ENCODE measurements around the gene ARRDC4.

The ARRDC4 gene, protein sequence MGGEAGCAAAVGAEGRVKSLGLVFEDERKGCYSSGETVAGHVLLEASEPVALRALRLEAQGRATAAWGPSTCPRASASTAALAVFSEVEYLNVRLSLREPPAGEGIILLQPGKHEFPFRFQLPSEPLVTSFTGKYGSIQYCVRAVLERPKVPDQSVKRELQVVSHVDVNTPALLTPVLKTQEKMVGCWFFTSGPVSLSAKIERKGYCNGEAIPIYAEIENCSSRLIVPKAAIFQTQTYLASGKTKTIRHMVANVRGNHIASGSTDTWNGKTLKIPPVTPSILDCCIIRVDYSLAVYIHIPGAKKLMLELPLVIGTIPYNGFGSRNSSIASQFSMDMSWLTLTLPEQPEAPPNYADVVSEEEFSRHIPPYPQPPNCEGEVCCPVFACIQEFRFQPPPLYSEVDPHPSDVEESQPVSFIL

DNA sequence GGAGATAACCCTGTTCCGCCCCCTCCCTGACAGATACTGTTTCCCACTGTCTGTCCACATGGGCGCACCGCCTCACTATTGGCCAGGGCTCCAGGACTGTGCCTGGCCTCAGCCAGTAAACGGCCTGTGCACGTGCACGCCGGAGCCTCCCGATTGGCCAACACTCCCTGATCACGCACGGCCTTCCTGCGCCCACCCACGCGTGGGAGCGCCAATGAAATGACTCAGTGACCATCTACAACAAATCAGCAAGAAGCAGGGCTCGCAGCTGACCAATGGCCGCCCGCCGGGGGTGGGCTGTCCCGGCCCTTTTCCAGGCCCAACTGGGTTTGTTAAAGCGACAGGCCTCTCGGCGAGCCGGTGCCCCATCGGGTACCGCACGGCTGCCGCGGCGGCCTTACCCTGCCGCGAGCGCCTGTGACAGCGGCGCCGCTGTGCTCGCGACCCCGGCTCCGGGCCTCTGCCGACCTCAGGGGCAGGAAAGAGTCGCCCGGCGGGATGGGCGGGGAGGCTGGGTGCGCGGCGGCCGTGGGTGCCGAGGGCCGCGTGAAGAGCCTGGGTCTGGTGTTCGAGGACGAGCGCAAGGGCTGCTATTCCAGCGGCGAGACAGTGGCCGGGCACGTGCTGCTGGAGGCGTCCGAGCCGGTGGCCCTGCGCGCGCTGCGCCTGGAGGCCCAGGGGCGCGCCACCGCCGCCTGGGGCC is at the start of gene ARRDC4:
TSS of gene ARRDC4 (plus strand) at position 340 of the 703 bp plus-strand sequence. CDS start at position 499, 159 bp downstream.
- DNase-seq (ENCODE audit: low spot score) = peak; percentile 100

DNA sequence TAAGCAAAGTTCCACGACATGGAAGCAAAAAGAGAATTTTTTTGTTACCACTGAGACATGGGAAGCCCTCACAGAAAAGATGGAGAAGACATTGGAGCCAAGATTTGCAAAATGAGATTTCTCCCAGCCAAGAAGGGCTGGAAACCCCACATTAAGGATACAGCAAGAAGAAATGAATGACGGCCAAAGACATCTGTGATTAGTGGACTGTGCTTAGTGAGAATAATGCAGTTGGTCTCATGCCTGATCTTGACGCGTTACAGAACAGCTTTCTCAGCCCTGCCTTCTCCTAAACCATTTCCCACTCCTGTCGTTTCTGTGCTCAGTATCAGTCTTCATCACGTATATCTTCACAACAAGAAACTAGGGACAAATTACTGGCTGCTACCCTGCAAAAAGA is 45.8 kb upstream of the ARRDC4 start:
- DNase-seq (ENCODE audit: low spot score) = no peak

- DNase-seq (ENCODE audit: low spot score) = no peak
Observed at GRCh38 chr15:97915261-97915660, 45.2 kb upstream of the ARRDC4 start.

DNA sequence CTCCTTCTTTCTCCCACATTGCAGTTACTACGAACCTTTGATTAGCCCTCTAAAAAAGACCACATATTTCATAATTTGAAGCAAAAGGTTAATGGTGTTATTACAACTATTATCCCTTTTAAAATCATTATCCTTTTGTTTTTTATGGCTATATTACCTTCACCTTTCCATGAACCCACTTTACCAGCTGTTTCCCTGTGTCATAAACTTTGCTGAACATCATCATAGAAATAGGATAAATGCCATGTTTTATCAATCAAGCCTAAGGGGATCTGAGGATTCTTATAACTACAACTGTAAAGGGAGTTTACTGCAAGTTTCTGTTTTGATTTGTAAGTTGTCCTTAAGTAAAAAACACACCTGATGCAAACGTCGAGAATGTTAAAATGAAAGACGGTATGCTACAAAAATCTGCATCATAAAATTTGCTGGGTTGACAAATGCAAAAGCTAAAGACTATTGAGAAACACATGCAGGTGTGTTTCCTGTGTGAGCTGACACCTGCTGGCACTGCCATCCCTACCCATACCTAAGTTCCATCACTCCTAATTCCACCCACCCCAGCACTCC is 39.1 kb upstream of the ARRDC4 start:
- no peak for DNase-seq (ENCODE audit: low spot score)

GRCh38 chr15:97929456-97930229 is 30.9 kb upstream of the ARRDC4 start:
- DNase-seq (ENCODE audit: low spot score) = no peak

- no peak for DNase-seq (ENCODE audit: low spot score)
Observed at GRCh38 chr15:97930230-97930629, 30.3 kb upstream of the ARRDC4 start.

DNA sequence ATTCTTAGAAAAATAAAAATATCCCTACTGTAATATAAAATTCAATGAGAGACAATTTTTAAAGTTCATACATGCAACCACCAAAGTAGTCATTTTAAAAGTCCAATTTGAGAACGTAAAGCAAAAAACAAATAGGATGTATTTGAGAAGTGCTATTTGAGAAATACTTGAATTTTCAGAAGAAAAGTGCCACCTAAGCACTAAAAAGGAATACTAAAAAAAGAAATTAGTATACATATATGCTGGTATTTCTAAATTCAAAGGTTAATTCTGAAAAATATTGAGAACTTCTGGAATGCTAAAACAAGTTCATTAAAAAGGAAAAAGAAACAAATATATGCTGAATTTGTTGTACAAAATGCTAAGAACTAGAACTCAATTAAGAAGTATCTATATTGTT is 29.2 kb upstream of the ARRDC4 start:
- DNase-seq (ENCODE audit: low spot score) = no peak

DNA sequence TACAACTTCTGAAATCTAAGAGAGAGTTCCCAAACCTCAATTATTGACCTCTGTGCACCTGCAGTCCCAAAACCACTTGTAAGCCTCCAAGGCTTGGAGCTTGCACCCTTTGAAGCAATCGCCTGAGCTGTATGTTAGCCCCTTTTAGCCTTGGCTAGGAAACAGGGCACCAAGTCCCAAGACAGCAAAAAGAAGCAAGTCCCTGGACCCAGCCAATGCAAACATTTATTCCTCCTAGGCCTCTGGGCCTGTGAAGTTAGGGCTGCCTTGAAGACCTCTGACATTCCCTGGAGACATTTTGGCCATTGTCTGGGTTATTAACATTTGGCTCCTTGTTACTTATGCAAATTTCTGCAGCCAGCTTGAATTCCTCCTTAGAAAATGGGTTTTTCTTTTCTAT is 26.9 kb upstream of the ARRDC4 start:
- DNase-seq (ENCODE audit: low spot score) = no peak

DNA sequence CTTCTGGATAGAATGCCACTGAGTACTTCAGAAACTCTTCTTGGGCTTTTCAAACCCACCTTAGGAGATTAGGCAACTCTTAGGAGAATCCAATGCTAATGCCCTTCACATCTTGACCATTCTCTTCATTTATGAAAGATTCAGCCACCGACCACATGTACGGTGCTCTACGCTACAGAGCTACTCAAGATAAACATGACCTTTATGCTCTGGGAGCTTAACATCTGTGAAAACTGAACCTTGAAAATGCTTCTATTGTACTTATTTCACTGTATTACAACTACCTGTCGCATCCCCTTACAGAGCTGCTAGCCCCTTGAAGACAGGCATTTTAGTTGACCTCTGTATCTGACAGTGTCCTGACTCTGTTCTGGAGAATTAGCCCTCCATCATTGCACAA is 19.5 kb upstream of the ARRDC4 start:
- DNase-seq (ENCODE audit: low spot score) = no peak

GRCh38 chr15:97941572-97941971 is 18.9 kb upstream of the ARRDC4 start:
- DNase-seq (ENCODE audit: low spot score) = no peak

DNA sequence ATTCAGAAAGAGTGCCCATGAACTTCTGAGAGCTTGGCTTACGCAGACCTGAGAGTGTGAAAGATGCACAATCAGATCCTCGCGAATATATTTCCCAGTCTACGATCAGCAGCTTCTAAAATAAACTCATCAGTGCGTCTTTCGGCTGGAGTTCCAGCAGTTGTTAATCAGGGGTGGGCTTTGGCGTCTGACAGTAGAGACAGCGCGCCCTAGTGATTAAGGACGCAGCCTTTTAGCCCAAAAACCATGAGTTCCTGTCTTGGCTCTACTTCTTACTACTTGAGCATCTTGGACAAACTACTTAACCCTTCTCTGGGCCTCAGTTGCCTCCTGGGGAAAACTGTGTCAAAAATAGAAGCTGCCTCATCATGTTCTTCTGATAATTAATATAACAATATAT is 15.8 kb upstream of the ARRDC4 start:
- DNase-seq (ENCODE audit: low spot score) = no peak

GRCh38 chr15:97947465-97948260 is 12.8 kb upstream of the ARRDC4 start:
- no peak for DNase-seq (ENCODE audit: low spot score)

DNA sequence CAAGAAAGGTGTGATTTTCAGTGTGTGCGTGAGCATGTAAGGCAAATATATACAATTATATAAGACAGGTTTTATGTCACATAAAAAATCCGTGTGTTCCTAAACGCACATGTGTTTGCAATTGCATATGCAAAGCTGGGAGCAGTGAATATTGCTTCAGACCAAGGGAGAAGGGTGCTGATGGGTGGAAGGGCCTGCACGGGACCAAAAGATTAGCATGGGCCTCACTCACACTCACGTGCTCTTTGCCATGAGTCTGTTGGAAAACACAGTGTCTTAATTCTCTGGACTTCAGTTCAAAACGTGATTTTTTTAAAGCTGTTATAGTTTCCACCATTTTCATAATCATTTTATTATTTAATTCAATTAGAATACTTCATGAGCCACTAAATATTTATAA is 7.2 kb upstream of the ARRDC4 start:
- DNase-seq (ENCODE audit: low spot score) = no peak

DNA sequence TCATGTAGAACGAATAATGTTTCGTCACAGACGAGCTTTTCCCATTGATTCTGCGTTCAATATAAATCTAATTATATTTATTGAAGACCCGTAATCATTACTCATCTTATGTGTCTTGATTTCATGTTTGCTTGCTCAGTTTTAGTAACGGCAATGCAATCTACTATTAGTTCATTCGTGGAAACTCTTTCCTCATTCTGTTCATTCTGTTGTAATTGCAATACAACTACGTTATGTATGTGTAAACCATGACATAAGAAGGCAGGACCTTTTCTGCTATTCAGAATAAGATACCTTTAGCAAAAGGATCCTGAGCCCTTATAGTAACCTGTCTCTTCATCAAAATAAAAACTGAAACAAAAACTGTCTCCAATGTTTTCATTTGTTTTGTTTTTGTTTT is 6.8 kb upstream of the ARRDC4 start:
- no peak for DNase-seq (ENCODE audit: low spot score)

GRCh38 chr15:97955035-97955434 is 5.5 kb upstream of the ARRDC4 start:
- DNase-seq (ENCODE audit: low spot score) = no peak

DNA sequence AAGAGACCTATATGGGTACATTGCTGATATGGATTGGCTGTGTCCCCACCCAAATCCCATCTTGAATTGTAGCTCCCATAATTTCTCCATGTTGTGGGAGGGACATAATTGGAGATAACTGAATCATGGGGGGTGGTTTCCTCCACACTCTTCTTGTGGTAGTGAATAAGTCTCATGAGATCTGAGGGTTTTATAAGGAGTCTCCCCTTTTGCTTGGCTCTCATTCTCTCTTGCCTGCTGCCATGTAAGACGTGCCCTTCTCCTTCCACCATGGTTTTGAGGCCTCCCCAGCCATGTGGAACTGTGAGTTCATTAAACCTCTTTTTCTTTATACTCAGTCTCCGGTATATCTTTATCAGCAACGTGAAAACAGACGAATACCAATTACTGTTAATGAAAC is 5.0 kb upstream of the ARRDC4 start:
- no peak for DNase-seq (ENCODE audit: low spot score)

DNA sequence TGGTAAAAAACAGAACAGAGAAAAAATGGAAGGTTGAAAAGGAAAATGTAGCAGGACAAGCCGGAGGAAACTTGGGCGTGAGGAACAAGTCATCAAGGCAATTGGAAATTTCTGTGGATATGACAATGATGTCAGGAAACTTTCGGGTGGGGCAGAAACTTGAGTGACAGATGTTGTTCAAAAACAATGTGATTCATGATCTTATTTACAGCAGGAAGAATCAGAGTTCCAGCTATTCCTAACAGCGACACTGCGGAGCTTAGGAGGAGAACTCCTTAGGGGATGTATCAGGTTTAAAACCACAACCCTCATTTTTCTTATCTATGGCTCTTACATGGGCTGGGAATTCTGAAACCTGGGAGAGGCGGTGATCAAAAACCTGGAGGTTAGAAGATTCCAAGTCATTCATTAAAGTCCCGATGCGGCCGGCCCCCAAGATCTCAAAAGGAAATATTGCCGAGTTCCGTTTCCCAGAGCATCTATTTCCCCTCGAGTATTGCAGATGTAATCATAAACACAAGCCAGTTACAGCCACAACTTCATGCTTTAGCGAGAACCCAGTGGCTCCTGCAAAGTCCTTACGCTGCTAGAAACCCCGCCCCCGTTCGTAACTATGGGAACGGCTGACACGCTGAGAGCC is 659 bp upstream of the ARRDC4 start:
- DNase-seq (ENCODE audit: low spot score) = no peak

GRCh38 chr15:97961067-97961954 is 808 bp downstream of the ARRDC4 start:
- peak; percentile 25 for DNase-seq (ENCODE audit: low spot score)

- no peak for DNase-seq (ENCODE audit: low spot score)
Observed at GRCh38 chr15:97962263-97962662, 1.8 kb downstream of the ARRDC4 start.

GRCh38 chr15:97963779-97964178 is 3.3 kb downstream of the ARRDC4 start:
- DNase-seq (ENCODE audit: low spot score) = no peak

All from globus pallidus (tissue), 1 donor.